C4-2B (cell line): ENCODE data around the gene HOXD12.

Experiments
- H3K27ac ChIP-seq: fragments of 450-650 bp; 2 replicates; pipeline ENCODE4 v1.5.1; 2017
- ZFX ChIP-seq: fragments of 450-650 bp; IDR thresholded peaks from 2 replicates; pipeline ENCODE4 v1.6.1; 2017
- TF ChIP-seq, protein P1 (sequence below): fragments of 450-650 bp; conservative IDR thresholded peaks from 2 replicates; pipeline ENCODE4 v1.5.1; 2017; ENCODE audit warnings: mild to moderate bottlenecking

The HOXD12 gene

DNA sequence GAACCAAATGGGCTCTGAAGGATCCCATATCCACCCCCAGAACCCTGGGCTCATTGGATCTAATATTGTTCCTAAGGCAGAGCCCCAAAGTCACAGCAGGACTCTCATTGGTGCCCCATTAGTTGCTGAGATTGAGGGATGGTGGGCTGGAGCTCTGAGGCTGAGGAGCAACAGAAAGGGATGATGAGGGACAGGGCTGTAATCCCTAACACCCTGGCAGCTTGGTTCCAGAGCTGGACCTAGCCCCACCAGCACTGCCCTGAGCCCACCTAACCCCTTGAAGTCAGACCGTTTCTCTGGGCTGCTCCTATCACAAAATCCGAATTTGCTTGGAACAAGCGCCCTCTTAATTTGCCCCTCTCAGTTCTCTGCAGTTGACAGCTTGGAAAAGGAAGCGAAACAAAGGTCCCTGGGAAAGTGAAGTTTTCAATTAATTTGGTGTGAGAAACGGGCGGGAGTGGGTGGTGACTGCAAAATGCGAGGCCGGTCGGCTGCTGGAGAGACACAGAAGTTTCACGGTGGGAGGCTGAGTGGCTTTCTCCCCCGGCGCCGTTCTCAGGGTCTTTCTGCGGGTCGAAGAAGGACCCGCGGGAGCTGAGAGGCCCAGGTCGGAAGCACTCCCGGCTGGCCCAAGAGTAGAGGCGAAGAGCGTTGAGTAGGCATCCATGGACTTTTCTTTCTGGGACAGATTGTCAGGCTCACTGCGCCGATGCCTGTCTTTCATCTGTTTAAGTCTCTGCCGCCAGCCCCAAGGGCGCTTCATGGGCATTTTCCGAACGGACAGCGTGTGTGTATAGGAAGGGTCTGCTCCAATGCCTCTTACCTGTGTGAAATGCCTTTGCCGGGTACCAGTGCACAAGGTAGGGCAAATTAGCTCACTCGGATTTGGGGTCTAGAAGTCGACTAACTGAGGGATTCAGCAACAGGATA lies 8.0 kb upstream of the HOXD12 start:
- H3K27ac ChIP-seq, result no peak overlapping the region
- TF ChIP-seq, protein P1, sequence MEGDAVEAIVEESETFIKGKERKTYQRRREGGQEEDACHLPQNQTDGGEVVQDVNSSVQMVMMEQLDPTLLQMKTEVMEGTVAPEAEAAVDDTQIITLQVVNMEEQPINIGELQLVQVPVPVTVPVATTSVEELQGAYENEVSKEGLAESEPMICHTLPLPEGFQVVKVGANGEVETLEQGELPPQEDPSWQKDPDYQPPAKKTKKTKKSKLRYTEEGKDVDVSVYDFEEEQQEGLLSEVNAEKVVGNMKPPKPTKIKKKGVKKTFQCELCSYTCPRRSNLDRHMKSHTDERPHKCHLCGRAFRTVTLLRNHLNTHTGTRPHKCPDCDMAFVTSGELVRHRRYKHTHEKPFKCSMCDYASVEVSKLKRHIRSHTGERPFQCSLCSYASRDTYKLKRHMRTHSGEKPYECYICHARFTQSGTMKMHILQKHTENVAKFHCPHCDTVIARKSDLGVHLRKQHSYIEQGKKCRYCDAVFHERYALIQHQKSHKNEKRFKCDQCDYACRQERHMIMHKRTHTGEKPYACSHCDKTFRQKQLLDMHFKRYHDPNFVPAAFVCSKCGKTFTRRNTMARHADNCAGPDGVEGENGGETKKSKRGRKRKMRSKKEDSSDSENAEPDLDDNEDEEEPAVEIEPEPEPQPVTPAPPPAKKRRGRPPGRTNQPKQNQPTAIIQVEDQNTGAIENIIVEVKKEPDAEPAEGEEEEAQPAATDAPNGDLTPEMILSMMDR, result no peak
- no peak for TF ChIP-seq ZFX

DNA sequence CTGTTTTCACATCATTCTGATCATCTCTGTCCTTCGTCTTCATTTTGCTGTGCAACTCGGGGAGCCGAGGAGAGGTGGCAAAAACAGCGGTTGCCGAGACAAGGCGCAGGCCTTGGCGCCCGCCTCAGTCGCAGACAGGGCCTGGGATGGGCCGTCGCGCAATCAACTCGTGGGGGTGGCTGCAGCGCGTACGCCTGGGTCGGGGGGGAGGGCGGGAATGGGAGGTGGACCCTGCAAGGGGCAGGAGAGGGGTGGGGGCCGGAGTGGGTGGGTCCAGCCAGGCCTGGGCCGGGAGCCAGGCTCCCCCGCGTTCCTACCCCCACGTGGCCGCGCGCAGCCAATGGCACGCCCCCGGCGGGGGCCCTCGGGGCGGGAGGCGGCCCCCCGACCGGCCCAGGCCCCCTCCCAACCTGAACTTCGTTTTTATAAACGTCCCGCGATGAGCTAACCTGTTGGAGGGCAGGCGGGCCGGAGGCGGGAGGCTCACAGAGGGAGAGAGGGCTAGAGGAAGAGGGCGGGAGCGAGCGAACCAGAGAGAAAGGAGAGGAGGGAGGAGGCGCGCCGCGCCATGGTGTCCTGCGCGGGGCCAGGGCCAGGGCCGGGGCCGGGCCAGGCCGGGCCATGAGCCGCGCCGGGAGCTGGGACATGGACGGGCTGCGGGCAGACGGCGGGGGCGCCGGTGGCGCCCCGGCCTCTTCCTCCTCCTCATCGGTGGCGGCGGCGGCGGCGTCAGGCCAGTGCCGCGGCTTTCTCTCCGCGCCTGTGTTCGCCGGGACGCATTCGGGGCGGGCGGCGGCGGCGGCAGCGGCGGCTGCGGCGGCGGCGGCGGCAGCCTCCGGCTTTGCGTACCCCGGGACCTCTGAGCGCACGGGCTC lies 7.1 kb upstream of the HOXD12 start, which contains the start of gene HOXD13:
Gene HOXD13 (plus strand): TSS at position 452 of the 875 bp plus-strand sequence. CDS start 170 bp downstream, at position 622.
- peak within 1 kb of the TSS; percentile 34 for H3K27ac ChIP-seq

DNA sequence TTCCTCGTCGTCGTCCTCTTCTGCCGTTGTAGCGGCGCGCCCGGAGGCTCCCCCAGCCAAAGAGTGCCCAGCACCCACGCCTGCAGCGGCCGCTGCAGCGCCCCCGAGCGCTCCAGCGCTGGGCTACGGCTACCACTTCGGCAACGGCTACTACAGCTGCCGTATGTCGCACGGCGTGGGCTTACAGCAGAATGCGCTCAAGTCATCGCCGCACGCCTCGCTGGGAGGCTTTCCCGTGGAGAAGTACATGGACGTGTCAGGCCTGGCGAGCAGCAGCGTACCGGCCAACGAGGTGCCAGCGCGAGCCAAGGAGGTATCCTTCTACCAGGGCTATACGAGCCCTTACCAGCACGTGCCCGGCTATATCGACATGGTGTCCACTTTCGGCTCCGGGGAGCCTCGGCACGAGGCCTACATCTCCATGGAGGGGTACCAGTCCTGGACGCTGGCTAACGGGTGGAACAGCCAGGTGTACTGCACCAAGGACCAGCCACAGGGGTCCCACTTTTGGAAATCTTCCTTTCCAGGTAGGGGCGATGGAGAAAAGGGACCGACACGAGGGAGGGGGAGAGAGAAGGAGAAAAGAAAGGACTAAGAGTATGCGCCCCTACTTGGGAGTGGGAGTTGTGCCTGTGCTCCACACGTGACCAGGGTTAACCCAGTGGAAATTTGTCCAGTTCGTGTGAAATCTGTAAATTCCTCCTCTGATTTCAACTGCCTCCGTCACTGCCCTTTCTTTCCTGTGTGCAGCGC lies 6.3 kb upstream of the HOXD12 start:
- H3K27ac ChIP-seq, result peak overlapping the region; percentile 34
- TF ChIP-seq ZFX, result no peak
- TF ChIP-seq, protein P1, result peak; percentile 41

More for the DNA sequence above, 7.1 kb upstream of the HOXD12 start, which contains the start of gene HOXD13:
- TF ChIP-seq ZFX, result 0 out of 2 replicates have a peak, but pooled peaks have one; percentile 28
- TF ChIP-seq, protein P1, result no peak

DNA sequence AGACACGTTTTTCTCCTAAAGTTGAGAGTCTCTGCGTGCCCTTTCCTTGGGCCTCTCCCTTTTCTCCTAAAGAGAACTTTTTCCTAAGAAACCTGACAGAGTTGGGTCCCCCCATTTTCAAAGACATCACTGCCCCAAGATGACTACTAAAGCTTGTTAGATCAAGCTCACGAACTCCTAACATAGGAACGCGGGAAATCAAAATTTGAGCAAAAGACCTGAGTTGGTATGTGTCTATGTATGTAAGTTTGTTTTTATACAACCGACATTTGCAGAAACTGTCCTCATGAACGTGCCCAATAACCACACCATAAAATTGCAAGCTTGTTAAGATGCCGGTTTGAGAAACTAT lies 5.7 kb upstream of the HOXD12 start:
- H3K27ac ChIP-seq, result no peak overlapping the region

DNA sequence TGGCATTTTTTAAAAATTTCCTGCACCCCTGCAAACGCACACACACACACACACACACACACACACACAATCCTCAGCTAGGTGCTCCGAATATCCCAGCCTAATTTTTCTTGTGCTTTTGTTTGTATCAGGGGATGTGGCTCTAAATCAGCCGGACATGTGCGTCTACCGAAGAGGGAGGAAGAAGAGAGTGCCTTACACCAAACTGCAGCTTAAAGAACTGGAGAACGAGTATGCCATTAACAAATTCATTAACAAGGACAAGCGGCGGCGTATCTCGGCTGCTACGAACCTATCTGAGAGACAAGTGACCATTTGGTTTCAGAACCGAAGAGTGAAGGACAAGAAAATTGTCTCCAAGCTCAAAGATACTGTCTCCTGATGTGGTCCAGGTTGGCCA lies 5.2 kb upstream of the HOXD12 start:
- TF ChIP-seq, protein P1, result no peak
- TF ChIP-seq ZFX, result no peak
- H3K27ac ChIP-seq, result no peak overlapping the region

More for the DNA sequence above, 5.7 kb upstream of the HOXD12 start:
- TF ChIP-seq, protein P1, result no peak
- TF ChIP-seq ZFX, result no peak

DNA sequence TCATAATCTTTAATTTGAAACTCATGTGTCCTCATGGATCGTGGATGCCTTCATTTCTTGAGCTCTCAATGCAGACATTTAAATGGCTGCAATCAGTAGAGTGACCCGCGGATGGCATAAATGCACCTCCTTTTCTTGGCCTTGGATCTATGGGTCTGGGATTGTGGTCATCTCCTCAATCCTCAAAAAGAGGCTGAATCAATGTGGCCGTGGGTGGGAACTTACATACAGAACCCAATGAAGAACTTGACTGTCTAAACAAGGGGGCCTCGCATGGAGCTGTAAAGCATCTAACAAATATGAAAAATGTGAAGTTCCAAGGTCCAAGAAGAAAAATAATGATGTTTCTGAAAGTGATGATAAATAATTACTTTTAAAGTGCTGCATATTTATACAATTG lies 4.2 kb upstream of the HOXD12 start:
- no peak overlapping the region for H3K27ac ChIP-seq
- TF ChIP-seq ZFX, result no peak
- TF ChIP-seq, protein P1, result no peak
